Brain pericyte (primary cell): ENCODE results near the gene UBXN1.

Experiments used
- DNase-seq: peaks from one replicate; pipeline ENCODE4 v3.0.0-alpha.2; 2012; ENCODE audit warnings: low read depth, low spot score

UBXN1 gene

GRCh38 chr11:62678770-62679696, at the start of gene UBXN1:
Gene UBXN1 (minus strand): TSS chr11:62679073. CDS start chr11:62678923, 150 bp downstream.
- DNase-seq = peak; percentile 63

DNA sequence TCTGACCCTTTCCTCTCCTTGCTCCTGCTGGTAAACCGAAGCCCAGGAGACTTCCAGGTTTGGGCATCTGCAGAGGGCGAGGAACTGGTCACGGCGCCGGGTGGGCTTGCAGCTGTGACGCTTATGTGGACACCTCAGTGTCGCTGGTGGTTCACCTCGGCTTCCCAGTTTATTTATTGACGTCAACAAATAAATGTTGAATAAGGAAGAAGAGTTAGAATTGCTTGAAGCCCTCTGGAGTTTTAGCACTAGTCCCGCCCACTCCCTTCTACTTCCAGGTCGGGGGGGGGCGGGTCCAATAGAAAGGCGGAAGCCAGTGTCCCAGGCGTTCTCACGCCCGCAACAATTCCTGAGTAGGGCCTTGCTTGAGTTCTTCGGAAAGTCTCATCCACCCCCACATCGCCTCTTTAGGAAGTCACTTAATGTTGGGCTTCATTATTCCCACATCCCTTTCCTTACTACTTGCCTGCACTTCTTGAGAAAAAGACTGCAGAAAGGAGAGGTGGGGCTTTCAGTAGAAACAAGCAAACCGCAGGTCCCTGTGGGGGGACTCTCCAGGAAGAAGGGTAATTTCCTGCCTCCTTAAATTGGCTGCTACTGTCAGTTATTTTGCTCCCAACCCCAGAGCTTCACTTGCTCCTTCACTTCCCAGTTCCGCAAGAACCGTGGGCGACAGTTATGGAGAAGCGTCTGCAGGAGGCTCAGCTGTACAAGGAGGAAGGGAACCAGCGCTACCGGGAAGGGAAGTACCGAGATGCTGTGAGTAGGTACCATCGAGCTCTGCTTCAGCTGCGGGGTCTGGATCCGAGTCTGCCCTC, 49.5 kb upstream of the UBXN1 start, which contains the start of gene TTC9C:
Gene TTC9C (plus strand): TSS at position 316 of the 818 bp plus-strand sequence. CDS start 363 bp downstream, at position 679.
- DNase-seq = no peak

DNA sequence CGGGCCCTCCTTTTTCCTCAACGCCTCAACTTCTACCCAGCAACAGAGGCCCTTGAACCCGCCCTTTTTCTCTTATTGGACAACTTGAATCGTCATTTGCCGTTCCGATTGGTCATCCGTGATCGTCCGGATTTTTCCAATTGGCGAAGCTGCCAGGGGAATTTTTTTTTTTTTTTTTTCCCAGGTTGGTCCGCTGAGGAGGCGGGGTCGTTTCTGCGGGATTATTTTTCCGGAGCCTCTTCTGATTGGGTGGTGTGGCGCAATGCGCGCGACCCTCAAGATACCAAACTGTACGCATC, 48.9 kb upstream of the UBXN1 start:
- DNase-seq = peak; percentile 87

GRCh38 chr11:62727165-62727871, 48.4 kb upstream of the UBXN1 start, which contains the start of gene HNRNPUL2:
Gene HNRNPUL2 (minus strand): TSS chr11:62727457. CDS start chr11:62727156, 301 bp downstream.
- peak; percentile 97 for DNase-seq

- DNase-seq = no peak
Measured at GRCh38 chr11:62726915-62727164, 48.0 kb upstream of the UBXN1 start.

DNA sequence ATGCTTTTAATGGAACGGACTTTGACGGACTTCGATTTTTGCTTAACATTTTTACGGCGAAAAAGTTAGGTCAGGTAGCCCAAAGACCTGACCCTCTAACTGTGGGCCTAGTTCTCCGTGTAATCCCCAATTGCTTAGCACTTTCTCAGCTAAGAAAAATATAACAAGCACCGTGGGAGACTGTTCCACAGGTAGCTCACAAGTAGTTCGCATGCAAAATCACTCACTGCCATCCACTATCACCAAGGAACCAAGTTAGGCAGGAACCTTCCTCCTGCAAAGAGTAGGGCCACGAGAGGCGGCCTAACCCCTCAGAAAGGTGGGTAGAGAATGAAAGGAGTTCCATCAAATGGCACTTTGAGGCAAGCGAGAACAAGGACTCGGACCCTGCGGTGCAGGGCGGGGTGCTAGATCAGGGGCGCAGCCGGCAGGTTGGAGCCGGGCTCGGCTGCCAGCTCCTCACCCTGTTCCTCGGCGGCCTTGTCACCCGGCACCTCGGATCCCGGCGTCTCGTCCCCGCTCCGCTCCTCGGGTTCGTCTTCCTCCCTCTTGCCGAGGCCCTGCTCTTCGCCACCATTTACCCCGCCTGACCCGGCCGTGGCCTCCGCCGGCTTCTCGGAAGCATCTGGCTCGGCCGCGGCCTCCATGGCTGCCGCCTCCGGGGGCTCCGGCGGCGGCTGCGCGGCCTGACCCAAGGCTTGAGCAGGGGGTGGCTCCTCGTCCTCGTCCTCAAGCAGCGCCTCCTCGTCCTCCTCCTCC, 47.5 kb upstream of the UBXN1 start:
- DNase-seq = no peak

DNA sequence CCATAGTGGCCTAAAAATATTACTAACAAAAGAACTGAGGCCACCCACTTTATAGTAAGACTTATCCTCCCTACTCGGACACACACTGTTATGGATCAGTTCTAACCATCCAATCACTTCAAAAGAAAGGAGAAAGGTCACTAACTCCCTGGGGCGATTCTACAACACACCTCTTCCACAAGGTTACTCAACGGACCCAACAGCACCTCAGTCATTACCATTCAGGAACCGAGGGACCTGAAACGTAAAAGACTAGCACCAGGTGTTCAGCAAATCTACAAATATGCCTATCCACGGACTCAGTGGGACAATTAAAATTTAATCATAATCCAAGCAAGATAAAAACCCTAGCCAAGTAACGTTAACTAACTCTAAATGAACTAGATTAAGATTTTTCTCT, 46.8 kb upstream of the UBXN1 start:
- no peak for DNase-seq

GRCh38 chr11:62724171-62724570, 45.3 kb upstream of the UBXN1 start:
- no peak for DNase-seq

GRCh38 chr11:62721994-62722393, 43.1 kb upstream of the UBXN1 start:
- no peak for DNase-seq

GRCh38 chr11:62719302-62719978, 40.6 kb upstream of the UBXN1 start:
- DNase-seq = no peak

DNA sequence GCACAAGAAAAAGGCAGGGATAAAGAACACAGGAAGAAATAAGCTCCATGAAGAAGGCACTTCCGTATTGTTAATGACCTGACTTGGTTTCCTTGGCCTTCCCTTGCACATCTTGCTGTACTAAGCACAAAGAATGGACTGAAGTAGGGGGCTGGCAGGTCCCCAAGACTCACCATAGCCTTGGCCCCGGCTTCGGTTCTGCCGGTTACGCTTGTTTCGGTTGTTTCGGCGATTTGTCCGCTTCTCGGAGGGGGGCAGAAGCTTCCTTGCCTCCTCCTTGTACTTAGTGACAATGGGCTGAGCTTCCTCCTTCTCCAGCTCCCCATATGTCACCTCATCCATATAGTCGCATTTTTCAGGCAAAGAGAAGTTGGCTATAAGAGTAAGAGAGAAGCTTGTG, 37.9 kb upstream of the UBXN1 start:
- DNase-seq = no peak

GRCh38 chr11:62716206-62716605, 37.3 kb upstream of the UBXN1 start:
- no peak for DNase-seq

DNA sequence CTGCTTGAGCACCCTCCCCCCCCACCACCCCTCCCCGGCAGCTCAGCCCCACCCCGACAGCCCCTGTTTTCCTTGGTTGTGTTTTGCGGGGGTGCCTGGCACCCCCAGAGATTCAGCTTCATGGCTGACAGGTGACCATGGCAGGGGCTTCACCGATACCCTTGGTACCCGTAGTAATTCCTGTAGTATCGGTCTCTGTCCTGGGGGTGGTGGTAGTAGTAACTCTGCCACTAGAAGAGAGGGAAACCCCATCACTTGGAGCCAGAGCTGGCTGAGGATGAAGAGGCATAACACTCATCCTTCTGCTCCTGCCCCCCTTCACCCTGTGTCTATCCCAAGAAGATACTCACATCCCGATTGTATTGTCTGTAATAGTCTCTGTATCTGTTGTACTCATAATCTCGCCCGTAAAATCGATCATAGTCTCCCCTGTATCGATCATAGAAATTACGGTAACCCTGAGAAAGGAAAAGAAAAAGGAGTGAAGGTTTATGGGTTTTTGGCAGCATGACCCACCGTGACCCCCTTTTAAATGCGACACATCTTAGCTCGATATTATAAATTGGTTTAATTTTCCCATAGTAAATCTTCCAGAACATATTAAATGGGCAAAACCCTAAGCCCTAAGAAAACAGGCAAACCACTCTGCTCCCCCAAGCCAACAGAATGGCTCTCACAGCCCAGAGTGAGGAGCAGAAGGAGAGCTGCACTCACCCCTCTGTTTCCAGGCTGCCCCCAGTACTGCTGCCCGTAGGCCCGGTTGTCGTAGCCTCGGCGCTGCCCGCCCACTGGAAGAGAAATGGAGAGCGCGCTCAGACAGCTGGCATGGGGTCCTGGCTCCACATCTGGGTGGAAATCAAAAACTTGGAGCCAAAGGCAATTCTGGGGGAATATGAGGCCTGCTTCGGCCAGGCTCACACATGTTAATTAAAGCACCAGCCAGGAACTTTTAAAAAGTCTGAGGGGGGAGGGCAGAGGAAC, 36.6 kb upstream of the UBXN1 start:
- no peak for DNase-seq

- DNase-seq = no peak
Measured at GRCh38 chr11:62713343-62713742, 34.5 kb upstream of the UBXN1 start.

DNA sequence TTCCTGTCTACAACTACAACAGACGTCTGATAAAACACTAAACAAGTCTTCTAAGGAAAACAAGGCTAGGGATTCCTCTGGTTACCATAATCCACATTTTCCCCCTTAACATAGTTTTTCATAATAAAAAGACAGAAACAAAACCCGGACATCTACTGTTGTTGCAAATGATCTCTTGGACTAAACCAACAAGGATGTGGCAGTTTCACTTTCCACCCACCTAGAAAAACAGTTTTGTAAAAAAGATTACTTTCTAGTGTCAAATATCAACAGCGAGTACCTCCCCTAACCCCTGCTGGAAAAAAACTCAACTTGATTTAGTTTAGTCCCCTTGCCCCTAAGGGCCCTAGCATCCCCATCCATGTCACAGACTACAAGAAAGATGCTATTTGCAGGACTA, 34.0 kb upstream of the UBXN1 start:
- no peak for DNase-seq

DNA sequence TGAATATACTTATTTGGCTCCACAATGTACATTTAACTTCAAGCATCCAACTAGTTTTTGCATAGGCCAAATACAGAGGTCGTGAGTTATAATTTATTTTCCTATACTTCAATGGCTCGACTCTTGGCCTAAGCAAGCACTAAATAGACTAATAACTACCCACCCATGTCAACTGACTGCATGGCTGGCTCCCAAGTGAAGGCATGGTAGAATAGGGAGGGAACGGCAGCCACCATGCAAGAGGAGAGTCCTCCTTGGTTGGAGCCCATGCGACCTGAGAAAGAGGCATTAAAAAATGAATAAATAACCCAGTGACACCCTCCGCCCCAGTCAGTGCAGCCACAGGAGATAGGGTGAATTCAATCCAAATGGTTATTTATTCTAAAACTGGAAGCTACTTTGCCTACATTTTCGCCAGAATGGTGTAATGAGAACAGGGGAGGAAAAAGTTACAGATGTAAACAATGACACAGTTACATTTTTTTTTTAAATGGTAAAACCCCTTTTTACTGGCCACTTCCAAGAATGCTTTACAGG, 33.5 kb upstream of the UBXN1 start:
- no peak for DNase-seq

DNA sequence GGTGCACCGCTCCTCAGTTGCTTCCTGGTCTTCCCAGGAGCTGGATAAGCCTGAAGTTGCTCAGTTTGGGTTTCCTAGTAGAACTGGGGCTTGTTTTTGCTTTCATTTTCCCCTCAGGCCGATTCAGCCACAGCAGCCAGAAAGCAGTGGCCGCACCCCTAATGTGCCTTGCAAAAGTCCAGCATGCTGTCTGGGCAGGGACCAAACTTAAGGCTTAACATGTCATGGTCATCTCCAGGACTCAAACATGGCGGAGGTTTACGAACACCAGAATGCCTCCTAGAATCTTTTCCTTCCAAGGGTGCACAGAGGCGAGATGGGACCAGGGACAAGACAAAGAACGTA, 31.1 kb upstream of the UBXN1 start:
- no peak for DNase-seq

DNA sequence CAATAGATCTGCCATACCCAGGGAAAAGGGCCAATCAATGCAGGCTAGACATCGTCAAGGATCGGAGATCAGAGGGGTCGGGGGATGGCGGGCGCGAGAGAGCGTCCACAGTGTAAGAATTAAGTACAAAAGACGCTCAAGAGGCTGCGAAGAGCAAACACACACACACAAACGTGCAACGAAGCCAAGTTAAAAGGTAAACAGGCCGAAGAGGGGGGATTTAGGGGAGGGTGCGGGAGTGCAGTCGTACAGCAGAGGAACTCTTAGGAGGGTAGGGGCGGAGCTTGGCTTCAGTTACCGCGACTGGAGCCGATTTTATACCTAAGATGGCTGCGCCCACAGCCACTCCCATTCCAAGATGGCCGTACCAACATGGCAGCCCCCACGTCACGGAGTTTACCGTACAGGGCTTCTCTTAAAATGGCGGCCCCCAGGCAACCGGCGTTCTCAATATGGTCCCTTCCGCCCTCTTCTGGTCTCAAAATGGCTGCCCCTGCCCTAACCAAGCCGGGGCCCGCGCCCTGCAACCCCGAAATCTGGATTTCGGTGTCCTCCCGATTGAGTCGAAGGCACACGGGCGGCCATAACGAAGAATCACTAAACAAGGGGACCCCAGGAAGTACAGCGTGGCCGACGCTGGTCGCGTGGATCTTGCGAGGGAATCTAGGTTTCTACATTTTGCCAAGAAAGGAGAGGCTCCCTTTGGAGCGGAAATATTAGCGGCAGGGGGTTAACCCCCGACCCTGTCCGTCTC, 30.6 kb upstream of the UBXN1 start:
- DNase-seq = peak; percentile 91

- DNase-seq = no peak
Measured at GRCh38 chr11:62708793-62709192, 29.9 kb upstream of the UBXN1 start.
